HG03378 (cell line): ENCODE results near the gene NT5C3A.
A peak's percentile ranks its signal among the peaks of the same experiment; 100 is the strongest.
"Not testable (repeated sequence)": the region's sequence is repeated elsewhere in the genome, so short reads cannot be mapped to it uniquely, and the experiment has no call there.

Source experiments
- ATAC-seq: cut with Tn5 transposase; IDR thresholded peaks from one replicate; pipeline ENCODE4 v1.9.1; 2021; ENCODE audit warnings: mild to moderate bottlenecking, moderate library complexity; ENCODE audit not compliant: unreplicated experiment

NT5C3A gene

DNA sequence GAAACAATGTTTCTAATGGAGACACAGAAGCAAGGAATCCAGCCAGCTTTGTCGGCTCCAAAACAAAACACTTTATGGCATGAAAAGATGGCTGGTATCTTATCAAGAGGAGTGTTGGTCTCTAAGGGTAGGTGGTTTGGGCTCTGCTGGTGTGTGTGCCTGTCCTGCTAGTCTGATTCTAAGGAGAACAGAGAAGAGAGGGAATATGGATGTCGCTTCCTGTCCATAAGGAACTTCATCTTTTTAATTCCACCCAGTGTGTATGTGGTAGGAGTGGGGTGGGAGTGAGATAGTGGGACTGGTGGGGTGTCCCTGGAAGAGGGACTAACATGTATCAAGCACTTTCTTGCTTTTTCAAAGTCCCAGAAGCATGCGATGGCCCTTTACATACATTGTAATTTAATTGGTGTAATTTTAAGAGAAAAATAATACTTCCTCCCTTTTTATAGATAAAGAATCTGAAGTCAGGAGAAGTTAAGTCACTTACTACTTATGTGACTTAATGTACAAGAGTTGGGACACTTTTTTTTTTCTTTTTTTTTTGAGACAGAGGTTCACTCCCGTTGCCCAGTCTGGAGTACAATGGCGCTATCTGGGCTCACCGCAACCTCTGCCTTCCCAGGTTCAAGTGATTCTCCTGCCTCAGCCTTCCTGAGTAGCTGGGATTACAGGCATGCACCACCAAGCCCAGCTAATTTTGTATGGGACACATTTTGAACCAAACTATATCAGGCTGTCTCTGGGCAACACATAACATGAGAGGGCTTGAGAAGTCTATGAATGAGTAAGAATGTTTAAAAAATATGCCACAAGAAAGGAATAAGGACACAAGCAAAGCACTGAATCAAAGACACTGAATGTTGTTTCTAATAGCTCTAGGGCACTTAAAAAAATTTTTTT, 18.8 kb downstream of the NT5C3A start:
- ATAC-seq = no peak

DNA sequence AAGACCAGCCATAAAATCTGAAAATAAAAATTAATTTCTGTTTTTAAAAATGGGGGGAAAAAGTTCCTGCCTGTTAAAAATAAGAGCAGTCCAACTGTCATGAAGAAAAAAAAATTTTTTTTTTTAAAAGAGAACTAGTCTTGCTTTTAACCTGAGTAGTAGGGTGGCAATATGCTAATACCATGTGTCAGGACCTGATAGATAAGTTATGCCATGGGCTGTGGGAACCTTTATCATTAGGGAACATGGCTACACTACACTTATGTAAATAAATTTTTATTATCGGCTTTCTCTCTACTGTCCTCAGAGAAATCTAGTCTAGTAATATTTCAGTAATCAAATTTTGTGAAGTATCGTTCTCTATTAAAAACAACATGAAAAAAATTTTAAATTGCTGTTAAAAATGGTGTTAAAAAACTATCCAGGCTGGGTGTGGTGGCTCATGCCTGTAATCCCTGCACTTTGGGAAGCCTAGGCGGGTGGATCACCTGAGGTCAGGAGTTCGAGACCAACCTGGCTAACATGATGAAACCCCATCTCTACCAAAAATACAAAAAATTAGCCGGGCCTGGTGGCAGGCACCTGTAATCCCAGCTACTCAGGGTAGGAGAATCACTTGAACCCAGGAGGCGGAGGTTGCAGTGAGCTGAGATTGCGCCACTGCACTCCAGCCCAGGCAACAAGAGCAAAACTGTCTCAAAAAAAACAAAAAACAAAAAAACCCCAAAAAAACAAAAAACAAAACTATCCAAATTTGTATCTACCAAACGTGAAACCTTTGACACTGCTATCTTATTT, 20.7 kb downstream of the NT5C3A start:
- no peak for ATAC-seq

- ATAC-seq = peak; percentile 95
Measured at GRCh38 chr7:33040803-33041516, 21.6 kb downstream of the NT5C3A start.

DNA sequence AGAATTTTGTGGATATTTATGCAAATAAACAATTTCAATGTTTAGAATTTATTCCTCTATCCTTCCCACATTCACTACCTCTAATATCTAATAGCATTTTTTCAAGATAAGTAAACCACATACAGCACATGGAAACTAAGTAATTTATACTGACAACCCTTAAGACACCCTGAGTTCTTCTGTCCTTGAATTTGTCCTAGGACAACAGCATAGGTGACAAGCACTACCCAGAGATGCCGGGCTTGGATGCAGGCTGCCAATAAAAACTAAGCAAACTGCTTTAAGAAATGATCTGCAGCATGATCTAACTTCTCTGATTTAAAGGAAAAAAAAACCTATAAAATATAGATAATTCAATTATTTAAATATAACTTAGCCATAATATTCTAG, 22.7 kb downstream of the NT5C3A start:
- no peak for ATAC-seq

DNA sequence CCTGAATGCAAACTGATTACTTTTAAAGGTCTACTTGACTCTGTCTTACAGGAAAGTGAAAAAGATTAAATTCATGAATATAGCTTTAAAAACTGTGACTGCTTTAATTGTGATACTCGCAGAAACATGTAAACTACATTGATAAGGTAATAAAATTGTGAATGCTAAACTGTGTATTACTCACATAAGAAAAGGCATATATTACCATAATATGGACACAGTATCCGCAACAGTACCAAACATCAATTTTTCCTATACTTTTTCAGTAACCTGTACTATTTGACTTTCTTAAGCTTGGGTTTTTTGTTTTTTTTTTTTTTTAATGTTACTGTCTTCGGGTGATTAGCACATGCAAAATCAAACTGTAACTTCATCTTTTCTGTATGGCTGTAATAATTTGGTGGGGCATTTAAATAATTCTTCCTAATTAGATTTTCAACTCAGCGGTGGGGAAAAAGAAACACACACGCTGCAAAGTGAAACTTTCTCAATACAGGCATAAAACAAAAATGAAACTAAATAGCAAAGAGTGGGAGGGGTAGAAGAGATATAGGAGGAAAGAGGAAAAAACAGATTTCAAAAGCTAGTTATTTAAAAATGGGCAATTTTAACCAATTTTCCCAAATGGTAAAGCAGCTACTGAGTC, 23.2 kb downstream of the NT5C3A start:
- peak; percentile 41 for ATAC-seq

GRCh38 chr7:33038639-33039038, 23.9 kb downstream of the NT5C3A start:
- no peak for ATAC-seq

DNA sequence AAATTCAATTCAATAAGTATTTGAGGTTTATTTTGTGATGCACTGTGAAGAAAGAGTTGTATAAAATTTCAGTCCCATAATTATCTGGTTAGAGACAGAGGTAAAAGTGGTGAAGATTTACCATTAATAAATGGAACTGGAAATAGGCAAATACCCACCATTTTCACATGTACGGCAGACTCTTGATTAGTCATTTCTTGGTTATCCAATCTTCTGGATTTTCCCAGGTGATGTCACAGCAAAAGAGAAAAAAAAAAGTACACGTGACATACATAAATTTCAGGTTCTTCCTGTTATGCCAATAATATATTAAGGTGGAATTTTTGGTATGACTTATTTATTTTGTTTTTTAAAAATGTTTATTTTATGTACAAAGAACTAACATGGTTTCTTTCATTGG, 26.8 kb downstream of the NT5C3A start:
- no peak for ATAC-seq

DNA sequence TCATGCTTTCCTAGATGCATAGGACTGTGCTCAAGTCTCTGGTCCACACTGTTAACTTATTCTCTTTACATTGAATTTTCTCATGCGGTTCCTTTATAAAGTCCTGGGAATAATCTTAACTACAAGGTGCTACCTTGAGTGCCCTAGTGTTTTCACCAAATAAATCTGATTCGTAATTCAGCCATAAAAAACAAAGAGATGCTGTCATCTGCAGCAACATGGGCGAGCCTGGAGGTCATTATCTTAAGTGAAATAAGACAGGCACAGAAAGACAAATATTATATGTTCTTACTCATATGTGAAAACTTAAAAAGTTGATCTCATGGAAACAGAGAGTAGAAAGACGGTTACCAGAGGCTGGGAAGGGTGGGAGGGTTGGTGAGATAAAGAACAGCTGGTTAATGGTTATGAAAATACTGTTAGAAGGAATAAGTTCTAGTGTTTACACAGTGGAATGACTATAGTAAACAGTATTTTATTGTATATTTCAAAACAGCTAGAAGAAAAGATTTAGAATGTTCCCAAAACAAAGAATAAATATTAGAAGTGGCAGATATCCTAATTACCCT, 38.3 kb downstream of the NT5C3A start:
- no peak for ATAC-seq

DNA sequence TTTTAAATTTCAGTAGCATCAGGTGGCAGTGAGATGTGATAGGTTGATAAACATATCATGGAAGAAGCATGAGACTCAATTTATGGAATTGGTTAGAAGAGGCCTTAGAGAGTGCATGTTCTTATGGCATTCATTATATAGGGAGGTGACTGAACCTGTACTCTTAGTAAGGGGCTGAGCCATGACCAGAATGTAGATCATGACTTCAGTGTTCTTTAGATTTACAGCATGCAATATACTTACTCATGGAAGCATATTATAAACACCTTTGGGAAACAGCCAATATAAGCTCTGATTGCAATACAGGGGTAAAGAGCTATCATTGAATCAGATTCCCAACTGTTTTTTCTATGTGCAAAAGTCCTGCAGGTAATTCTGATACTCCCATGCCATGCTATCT, 50.2 kb downstream of the NT5C3A start:
- ATAC-seq = no peak

DNA sequence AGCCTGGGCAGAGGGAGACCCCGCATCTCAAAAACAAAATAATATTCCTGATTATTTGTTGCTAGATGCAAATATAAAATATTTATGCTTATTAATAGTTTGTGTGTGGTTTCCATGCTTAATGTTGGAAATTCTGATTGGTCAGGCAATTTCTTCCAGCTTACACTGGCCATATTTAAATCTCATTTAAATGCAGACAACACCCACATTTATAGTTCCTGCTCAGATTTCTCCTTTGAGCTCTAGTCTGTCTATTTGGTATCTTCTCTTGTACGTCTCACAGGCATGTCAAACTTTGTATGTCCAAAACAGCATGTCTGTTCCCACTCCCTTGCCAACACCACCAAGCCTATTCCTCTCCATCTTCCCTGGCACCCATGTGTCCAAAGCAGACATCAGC, 52.8 kb downstream of the NT5C3A start:
- ATAC-seq = no peak

- ATAC-seq = not testable (repeated sequence)
Measured at GRCh38 chr7:33005690-33006089, 56.9 kb downstream of the NT5C3A start.

DNA sequence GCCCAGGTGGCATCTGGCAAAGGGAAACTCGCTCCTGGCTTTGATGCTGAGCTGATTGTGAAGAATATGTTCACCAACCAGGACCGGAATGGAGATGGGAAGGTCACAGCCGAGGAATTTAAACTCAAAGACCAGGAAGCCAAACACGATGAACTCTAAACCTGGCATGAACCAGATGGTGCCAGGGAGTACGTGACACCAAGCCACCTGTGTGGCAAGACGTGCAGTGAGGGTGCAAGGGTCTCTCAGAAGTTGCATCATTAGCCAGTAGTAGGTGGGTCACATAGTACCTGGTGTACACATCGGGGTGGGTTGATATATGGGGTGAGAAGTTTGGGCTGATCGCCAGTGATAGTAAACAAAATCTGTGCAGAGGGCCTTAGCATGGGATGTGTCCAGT, 57.4 kb downstream of the NT5C3A start:
- ATAC-seq = not testable (repeated sequence)

- not testable (repeated sequence) for ATAC-seq
Measured at GRCh38 chr7:33004104-33004616, 58.4 kb downstream of the NT5C3A start.

DNA sequence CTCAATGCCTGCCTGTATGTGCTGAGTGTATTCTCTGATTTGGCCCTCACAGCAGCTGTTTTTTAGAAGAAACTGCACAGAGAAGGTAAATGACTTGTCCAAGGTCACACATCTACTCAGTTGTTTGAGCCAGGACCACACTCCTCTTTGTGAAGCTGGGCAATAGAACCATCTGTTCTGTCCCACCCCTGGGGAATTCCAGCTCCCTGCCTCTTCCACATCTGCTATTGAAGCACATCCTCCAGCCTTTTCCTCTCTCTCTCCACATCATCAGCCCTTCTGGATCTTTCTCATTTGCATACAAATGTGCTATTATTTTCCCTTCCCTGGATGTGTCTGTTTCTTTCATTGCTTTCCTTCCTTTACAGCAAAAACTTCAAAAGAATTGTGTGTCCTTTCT, 59.5 kb downstream of the NT5C3A start:
- ATAC-seq = not testable (repeated sequence)

DNA sequence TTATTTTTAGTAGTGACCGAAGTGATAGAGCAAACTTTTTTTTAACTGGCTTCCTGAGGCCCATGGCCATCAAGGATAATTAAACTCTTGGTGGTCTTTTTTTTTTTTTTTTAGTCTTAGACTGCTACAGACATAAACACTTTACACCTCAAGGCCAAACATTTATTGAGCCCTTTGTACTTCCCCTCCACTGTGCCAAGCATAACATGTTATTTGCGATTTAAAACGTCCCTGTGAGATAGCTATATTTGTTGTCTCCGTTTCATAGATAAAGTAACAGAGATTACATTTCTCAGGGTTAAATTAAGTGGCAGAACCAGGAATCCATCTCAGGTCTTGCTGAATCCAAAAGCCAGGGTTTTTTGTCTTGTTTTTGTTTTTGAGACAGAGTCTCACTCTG, 63.2 kb downstream of the NT5C3A start:
- not testable (repeated sequence) for ATAC-seq

DNA sequence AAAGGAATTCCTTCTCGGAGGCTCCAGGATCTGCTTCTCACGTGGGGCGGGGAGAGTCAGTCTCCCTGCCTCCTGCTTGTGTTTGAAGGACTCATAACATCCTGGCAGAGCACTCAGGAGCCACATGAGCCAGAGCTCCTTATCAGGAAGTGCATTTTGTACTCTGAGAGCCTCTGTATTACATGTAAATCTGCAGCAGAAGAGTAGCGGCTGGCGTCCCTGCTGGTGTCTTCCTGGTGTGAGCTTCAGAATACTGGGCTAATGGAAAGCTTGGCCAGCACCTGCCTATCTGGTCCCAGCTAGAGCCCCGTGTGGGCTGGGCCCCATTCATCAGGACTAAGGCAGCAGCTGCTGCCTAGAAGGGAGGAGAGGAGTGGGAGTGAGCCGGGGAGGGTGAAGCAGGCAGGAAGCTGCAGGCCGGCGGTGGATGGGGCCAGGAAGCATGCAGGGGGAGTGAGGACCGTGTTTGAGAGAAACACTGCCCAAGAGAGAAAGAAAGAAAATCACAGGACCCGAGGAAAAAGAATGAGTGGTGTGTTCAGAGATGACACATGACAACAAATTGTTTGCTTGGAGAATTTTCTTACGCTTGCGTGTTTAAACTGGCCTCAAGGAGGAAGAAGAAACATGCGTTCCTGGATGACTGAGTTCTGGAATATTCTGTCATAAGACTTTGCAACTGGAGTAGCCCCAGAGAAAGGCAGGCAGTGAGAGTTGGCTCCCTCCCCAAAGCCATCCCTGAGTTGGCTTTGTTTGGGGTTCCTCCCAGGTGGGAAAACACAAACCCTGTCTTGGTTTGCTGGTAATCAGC, 64.0 kb downstream of the NT5C3A start:
- peak; percentile 39 for ATAC-seq

DNA sequence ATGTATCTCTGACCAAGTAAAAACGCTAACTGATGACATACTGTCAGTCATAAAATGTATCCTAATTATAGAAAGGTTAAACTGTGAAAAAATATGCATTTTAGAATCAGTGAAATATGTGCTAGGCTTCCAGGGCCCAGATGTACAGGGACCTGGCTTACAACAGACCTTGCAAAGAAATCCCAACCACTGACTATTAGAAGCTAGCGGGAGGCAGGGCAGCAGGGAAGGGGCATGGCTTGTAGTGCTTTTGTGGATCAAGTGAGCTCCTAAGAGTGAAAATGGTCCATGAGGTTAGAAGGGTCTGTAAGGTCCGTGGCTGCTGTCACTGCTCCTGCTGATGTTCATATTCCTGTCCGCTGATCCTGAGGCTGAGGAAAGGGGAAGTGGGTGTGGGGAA, 64.6 kb downstream of the NT5C3A start:
- ATAC-seq = not testable (repeated sequence)

- ATAC-seq = not testable (repeated sequence)
Measured at GRCh38 chr7:32992750-32993149, 69.8 kb downstream of the NT5C3A start.

- ATAC-seq = not testable (repeated sequence)
Measured at GRCh38 chr7:32991975-32992700, 70.4 kb downstream of the NT5C3A start.
